Head of caudate nucleus (tissue), 42 donors: ENCODE data around the gene AVL9.
"Not testable (repeated sequence)": the region's sequence is repeated elsewhere in the genome, so short reads cannot be mapped to it uniquely, and the experiment has no call there.

Experiments
- DNase-seq, 42 donors: peaks; one replicate each; pipeline versions ENCODE4 v3.0.0 to v3.0.0-alpha.2; 2020 to 2021; ENCODE audit warnings: mixed read lengths in 7 of 42
- intact Hi-C: fragments of 100-400 bp; cut with DNase I; formaldehyde crosslinking; loops from one replicate; pipeline ENCODE4 v1.15.0; 2022

Gene AVL9

DNA sequence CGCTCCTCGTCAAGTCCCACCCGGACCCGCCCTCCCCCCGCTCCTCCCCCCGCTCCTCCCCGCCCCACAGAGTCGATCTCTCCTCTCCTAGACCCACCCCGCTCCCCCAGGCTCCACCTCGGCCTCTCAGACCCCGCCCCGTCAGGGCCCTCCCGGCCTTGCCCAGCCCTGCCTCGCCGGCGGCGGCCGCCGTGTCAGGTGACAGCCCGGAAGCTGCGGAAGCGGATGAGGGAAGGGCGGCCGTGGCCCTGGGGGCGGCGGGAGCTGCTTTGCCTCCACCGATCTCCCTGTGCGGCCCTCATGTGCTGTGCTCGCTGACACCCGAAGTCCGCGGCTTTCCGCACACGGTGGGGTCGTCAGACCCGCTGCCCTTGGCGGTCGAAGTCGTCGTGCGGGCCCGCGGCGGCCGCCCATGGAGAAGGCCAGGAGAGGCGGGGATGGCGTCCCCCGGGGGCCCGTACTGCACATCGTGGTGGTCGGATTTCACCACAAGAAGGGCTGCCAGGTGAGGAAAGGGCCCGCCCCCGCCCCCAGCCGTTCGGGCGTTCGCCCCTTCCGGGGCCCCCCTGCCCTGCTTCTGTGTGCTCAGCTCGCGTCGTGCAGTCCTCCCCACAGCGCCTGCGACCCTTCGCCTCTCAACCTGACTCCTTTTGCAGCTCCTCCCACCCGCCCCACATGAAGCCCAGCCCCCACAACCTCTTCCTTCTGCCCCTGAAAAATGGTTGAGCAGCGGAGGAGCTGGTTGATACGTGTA is at the start of gene AVL9:
Gene AVL9, plus strand, starts transcription at position 192 of the 754 bp plus-strand sequence. Its CDS starts 221 bp downstream, at position 413.
- peak; percentile 92 to 100 (median 99) for DNase-seq
- intact Hi-C loops = no loop called here

DNA sequence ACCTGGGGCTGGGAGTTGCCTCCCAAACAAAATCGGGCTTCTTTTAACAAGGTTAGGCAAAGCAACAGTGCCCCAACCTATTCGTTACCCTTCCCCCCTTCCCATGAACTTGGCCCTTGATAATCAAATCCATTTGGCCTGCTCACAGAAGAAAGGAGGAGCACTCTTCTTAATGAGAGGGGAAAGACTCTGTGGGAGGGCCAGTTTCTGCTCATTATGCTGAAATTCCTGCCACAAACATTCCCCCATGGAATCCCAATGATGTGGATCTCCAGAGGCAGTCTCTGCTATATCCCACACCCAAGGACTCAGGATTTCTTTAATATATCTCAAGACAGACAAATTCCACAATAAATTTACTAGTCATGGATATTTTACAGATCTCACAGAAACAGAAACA is 48.1 kb upstream of the AVL9 start:
- intact Hi-C loops = no loop called here
- DNase-seq = no peak

DNA sequence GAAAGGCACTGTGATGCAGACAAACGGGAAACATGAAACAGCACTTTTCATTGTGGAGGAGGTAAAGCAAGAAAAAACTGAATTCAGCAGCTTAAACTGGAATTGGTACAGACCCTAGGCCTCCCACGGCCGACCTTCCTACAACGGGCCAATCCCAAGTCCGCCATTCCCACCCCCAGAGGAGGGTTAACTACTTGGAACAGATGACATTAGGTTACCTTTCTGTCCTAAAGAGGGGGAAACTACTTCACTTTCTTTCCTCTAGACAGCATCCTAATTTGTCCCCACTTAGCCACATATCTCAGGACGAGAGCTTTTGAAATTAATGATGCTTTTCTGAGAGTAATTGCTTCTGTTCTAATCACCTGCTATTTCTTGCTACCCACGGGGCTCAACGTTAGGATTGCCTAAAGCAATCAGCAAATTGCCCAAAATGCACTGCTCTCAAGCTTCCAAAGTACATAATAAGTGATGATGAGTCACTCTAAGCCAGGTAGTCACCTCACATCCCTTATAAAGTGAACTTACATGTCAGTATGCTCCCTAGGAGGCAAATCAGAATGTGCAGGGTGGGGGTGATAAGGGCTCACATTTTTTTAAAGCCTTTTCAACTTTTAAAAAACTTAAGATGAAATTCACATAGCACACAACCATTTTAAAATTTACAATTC is 41.8 kb upstream of the AVL9 start:
- DNase-seq = peak in 39 of 42 donors; percentile 2 to 82 (median 45)
- intact Hi-C loops = no loop called here

DNA sequence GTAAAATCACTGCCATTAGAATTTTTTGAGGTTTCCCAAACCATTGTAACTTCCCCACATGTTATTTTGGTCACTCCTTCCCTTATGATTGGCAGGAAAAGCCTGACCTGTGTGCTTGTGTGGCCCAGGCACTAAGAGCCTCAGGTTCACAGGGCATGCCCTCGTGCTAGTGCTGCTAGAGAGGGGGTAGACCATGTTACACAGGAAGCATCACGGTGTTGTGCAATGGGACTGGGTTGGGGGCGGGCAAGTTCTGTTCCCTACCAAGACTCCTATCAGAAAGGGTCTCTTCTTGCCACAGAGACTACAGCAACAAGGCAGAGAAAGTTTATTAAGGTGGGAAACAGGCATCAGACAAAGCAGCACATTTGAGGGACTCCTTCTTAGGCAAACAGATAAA is 37.3 kb upstream of the AVL9 start:
- intact Hi-C loops = no loop called here
- DNase-seq = peak in 1 of 42 donors; percentile 7

DNA sequence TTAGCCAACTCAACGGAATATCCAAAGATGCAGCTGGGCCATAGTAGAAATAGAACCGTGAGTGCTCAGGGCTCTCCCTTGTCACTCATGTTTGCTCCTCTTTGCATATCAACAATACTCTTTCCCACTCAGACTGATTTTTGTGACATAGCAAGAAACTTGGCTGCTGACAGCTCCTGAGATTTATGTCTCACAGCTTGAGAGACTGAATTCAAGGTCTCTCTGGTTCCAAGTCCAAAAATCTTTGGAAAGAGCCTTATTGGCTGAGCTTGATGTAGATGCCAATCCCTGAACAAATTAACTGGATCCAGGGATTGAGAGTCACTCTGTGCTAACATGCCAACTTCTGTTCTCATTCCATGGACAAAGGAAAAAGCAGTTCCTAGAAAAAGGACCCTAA is 35.5 kb upstream of the AVL9 start:
- intact Hi-C loops = no loop called here
- DNase-seq = no peak

DNA sequence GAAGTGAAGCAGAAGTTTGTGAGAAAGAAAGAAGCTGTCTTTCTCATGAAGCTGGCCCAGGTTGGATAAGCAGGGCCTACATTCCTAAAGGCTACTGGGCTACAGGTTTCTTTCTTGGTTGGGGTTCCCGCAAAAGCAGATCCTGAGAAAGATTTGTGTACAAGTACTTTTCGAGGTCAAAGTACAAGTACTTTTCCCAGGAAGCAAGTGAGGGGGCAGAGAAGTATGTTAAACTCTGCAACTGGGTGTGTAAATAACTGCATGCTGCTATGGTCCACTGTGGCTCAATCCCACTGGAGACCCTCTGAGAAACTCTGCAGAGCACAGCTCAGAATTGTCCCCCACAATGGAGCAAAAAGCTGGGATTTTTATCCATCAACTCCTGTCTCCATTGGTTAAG is 33.8 kb upstream of the AVL9 start:
- DNase-seq = no peak
- intact Hi-C loops = no loop called here

DNA sequence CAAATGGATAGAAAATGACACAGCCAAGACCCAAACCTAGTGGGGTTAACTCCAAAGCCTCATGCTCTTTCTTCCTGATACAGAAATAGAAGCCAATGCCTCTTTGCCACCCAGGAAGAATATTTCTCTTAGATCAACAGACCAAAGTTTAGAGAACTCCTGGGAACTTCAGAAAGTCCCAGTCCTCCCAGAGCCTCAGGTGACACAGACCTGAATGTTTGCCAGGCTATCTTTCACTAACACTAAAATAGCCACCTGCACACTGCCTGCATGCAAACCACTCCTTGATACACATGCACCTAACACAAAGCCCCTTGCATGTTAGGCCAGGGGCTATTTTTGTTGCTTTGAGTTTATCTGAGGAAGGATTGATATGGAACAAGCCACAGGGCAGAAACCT is 32.8 kb upstream of the AVL9 start:
- DNase-seq = no peak
- intact Hi-C loops = no loop called here

DNA sequence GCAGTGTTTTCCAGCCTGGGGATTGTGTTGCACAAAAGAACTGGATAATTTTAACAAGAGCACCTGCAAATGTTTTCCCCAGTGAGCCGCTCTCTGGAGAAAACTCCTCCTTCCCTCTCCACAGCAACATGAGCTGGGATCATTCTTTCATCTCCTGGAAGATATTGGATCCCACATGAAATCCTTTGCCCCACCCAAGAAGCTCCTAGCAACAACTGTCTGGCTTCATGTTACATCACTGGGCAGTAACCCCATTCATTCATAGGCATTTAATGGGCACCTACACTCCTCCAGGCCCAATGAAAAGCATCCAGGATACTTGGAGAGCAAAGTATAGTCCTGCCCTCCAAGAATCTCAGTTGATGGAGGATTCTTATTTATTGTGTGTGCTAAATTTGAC is 32.3 kb upstream of the AVL9 start:
- DNase-seq = no peak
- intact Hi-C loops = no loop called here

DNA sequence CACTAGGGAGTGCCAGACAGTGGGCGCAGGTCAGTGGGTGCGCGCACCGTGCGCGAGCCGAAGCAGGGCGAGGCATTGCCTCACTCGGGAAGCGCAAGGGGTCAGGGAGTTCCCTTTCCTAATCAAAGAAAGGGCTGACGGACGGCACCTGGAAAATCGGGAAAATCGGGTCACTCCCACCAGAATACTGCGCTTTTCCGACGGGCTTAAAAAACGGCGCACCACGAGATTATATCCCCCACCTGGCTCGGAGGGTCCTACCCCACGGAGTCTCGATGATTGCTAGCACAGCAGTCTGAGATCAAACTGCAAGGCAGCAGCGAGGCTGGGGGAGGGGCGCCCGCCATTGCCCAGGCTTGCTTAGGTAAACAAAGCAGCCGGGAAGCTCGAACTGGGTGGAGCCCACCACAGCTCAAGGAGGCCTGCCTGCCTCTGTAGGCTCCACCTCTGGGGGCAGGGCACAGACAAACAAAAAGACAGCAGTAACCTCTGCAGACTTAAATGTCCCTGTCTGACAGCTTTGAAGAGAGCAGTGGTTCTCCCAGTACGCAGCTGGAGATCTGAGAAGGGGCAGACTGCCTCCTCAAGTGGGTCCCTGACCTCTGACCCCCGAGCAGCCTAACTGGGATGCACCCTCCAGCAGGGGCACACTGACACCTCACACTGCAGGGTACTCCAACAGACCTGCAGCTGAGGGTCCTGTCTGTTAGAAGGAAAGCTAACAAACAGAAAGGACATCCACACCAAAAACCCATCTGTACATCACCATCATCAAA is 30.5 kb upstream of the AVL9 start:
- DNase-seq, intact Hi-C loops: not testable (repeated sequence)

DNA sequence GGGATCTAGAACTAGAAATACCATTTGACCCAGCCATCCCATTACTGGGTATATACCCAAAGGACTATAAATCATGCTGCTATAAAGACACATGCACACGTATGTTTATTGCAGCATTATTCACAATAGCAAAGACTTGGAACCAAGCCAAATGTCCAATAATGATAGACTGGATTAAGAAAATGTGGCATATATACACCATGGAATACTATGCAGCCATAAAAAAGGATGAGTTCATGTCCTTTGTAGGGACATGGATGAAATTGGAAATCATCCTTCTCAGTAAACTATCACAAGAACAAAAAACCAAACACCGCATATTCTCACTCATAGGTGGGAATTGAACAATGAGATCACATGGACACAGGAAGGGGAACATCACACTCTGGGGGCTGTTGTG is 25.3 kb upstream of the AVL9 start:
- DNase-seq, intact Hi-C loops: not testable (repeated sequence)

DNA sequence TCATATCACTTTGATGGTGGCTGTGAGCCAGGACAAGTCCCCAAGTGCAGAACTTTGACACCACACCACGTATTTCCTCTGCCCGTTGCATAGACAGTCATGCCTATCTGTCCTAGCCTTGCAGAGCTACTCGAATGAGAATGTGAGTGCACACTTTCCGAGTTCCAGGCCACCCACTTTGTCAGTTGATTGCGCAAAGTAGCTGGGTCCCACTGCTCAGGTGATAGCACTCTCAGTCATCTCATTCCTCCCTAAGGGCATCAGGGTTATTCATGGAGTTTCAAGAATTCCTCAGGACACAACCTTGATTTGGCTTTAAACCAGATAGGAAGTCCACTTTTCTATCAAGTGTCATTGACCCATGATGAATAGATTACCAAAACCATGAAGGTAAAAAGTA is 24.4 kb upstream of the AVL9 start:
- intact Hi-C loops = no loop called here
- DNase-seq = no peak

DNA sequence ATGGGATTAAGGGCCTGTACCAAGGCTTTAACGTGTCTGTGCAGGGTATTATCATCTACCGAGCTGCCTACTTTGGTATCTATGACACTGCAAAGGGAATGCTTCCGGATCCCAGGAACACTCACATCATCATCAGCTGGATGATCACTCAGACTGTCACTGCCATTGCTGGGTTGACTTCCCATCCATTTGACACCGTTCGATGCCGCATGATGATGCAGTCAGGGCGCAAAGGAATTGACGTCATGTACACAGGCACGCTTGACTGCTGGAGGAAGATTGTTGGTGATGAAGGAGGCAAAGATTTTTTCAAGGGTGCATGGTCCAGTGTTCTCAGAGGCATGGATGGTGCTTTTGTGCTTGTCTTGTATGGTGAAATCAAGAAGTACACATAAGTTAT is 23.3 kb upstream of the AVL9 start:
- intact Hi-C loops = no loop called here
- no peak for DNase-seq

DNA sequence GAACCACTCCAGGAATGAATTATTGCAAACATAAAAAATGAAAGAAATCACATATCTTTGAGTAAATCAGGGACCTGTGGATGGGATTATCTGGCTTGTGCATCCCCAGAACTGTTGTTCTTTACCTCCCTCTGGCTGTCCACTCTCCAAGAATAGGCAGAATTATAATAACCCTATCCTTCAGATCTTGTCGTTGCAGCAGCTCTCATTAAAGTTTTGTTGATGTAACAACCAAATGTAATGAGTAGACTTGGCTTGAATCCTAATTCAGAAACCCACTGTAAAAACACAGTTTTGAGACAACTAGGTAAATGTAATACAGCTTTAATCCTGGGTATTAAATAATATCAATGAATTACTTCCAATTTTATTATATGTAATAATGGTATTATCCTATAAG is 21.3 kb upstream of the AVL9 start:
- intact Hi-C loops = no loop called here
- DNase-seq = no peak

DNA sequence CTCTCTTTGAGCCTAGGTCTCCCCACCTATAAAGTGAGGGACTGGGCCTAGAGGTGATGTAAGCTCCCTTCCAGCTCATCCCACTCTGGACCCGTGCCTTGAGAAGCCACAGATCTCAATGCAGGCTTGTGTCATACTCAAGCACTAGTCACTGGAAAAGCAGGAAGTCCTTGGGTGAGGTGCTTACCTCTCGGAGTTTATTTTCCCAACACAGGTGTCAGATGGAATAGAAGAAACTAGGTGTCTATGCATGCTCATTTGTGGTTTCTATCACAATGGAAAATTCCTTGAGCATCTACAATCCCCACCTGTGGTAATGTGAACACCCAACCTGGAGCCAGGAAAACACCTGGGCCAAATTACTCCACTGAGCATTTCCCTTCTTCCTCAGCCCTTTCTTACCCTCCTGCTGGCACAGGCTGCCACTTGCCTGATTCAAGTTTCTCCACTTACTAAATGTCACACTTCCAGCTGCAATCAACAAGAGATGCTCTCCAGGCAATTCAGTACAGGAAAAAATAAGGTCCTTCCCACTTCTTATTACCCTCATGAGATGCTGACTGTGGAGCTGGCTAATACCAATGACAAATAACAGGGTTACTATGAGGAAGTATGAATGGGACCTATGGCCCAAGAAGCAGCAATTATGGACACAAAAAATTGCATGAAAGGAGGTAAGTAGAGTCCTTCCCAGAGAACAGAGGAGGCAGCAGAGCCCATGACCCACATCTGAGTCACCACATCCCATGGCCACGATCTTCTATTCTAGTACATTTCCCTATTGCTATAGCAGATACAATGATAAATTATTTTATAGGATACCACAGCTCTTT is 18.3 kb upstream of the AVL9 start:
- intact Hi-C loops = no loop called here
- no peak for DNase-seq

DNA sequence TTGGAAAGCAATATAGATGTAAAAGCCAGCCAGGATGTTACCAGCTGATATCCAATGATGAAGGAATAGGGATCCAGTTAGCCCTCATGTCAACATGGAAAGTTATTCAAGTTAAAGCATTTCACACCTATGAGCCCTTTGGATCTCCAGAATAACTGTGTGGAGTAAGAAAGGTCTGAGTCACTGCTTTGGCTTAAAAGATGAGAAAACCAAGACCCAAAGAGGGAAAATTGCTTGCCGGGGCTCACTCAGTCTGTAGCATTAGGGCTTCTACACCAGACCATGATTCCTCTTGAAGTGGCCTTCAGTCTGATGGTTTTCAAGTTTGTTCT is 17.7 kb upstream of the AVL9 start:
- intact Hi-C loops = no loop called here
- no peak for DNase-seq

DNA sequence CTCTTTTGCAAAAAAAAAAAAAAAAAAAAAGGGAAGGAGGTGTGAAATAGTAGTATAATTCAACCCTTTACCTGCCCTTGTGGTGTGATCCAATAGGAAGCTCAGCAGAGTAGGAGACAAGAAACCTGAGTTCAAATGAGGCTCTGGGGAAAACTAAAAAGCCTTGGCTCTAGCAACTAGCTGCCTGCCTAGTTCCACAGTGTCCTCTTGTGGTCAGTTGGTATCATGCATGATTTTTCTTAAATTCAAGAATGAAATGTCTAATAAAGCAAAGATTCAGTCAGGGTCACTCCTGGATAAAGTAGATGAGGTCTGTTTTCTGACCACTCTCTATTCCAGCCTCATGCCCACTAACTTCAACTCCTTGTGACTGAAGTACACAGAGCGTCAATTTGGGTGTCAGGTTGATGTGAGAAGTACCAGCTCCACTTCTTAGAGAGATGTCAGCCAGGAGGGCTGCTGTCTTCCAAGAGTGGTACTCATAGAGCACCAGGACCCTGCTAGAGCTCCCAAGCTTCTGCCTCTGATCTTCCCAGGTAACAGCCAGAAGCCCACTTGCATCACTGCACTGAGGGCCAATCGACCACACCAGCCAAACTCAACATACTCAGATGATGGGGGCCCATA is 15.6 kb upstream of the AVL9 start:
- DNase-seq = peak in 16 of 42 donors; percentile 3 to 60 (median 30)
- intact Hi-C loops = loop anchor here (10.0 kb wide), 1 partner anchor 265 kb away; no protein-coding TSS in a partner anchor

DNA sequence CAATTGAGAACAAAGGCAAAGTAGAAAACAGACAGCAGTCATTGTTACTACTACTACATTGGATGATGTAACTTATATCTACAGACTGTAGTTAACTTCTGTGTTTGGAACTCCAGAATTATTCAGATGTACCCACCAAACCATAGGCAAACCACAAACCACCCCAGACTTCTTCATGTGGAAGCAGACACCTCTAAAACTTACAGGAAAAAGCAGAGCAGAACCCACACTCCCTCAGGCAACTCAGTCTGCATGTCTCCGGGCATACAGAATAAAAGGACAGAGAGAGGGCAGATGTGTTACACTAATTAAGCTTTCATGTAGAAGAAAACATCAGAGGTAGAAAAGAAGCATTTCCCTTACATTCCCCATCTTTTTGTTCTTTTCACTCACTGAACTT is 14.1 kb upstream of the AVL9 start:
- intact Hi-C loops = loop anchor here (10.0 kb wide), 1 partner anchor 266 kb away; no protein-coding TSS in a partner anchor
- DNase-seq = no peak

DNA sequence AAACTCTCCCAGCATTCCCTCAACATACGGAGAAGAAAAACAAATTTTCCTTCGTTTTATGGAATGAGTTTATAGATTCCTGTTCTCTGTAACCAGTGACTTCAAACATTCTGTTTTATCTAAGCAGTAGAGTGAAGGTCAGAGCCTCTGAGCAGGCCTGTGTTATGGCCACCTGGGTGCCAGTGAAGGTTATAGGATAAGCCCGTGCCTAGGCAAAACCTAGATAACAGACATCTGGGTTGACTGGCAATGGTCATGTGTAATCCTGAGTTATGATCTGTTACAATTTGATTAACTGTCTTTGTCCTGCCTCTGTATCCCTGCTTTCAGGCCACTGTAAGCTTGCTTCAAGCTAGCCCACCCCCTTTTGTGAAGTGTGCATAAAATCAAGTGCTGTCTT is 13.4 kb upstream of the AVL9 start:
- intact Hi-C loops = loop anchor here (10.0 kb wide), 1 partner anchor 267 kb away; no protein-coding TSS in a partner anchor
- DNase-seq = no peak

DNA sequence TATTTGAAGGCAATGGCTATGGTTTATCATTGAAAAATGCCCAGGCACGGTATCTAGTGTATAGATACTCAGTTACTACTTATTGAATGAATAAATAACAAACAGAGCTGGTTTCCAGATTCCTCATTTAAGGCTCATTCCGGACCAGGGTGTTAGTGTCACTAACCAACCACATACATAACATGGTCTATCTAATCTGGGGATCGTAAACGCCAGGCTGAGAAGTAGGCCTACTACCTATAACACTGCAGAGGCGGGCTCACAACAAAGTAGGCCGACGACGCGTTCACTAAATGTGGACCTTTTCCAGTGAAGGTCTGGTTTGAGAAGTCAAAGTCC is 5.5 kb upstream of the AVL9 start:
- intact Hi-C loops = loop anchor here (10.0 kb wide), 1 partner anchor 275 kb away; no protein-coding TSS in a partner anchor
- DNase-seq = no peak
